Cardiac atrium fibroblast (primary cell): Measurements from ENCODE around the gene ACADM. TPM values are rescaled to one million over a fixed set of nuclear protein-coding genes. Genes with fewer than 3 reads are reported as not detected.

Source experiments
- total RNA-seq: library from RNA; depleted of rRNA; stranded (reverse); fragments of >200 nt; gene quantifications from 2 replicates; pipeline ENCODE4 v1.2.3, GENCODE V29; 2015

Gene ACADM
- 23.6 and 24.9 TPM in 2 replicates for total RNA-seq

GRCh38 chr1:75724472-75725022, at the start of gene ACADM:
Gene ACADM (plus strand): TSS chr1:75724709. CDS start chr1:75724788, 79 bp downstream.

GRCh38 chr1:75785983-75786853, 61.7 kb downstream of the ACADM start, which contains the start of gene RABGGTB:
Gene RABGGTB (plus strand): TSS chr1:75786256. CDS start chr1:75786272, 16 bp downstream.

GRCh38 chr1:75796376-75797272, 72.1 kb downstream of the ACADM start, which contains the start of gene MSH4:
Gene MSH4 (plus strand): TSS chr1:75796882. CDS start chr1:75796986, 104 bp downstream.

Other genes starting within 250 kb of the ACADM start
- gene SLC44A5, start 113.6 kb upstream of the ACADM start, total RNA-seq = 0.18 TPM in 1 of 2 replicates, not detected in the other
- gene RABGGTB, start 61.5 kb downstream of the ACADM start, total RNA-seq = 60.7 and 64.8 TPM in 2 replicates
- under 0.01 TPM in 2 replicates for gene MSH4, start 72.2 kb downstream of the ACADM start, total RNA-seq
- gene ASB17, start 207.7 kb downstream of the ACADM start, total RNA-seq = not detected in 2 replicates